Measurements from ENCODE around the gene TMEM187. TPM values are rescaled to one million over a fixed set of nuclear protein-coding genes. Genes with fewer than 3 reads are reported as not detected.

Gene TMEM187
- polyA plus RNA-seq, 3 donors = 5.8 to 6.1 (median 6.0) TPM

- DNase-seq (ENCODE audit: low read depth in 3 of 3, low spot score in 2 of 3) = no peak
Observed at GRCh38 chrX:154016366-154017076, 44.0 kb downstream of the TMEM187 start.

- DNase-seq (ENCODE audit: low read depth in 3 of 3, low spot score in 2 of 3) = no peak
Observed at GRCh38 chrX:154017766-154018517, 45.4 kb downstream of the TMEM187 start.

- no peak for DNase-seq (ENCODE audit: low read depth in 3 of 3, low spot score in 2 of 3)
Observed at GRCh38 chrX:154018518-154019060, 46.0 kb downstream of the TMEM187 start.

- DNase-seq (ENCODE audit: low read depth in 3 of 3, low spot score in 2 of 3) = no peak
Observed at GRCh38 chrX:154019061-154019621, 46.6 kb downstream of the TMEM187 start.

GRCh38 chrX:154019633-154020528, 47.3 kb downstream of the TMEM187 start, which contains the start of gene IRAK1:
TSS of gene IRAK1 (minus strand) at chrX:154019902. CDS start at chrX:154019812, 90 bp downstream.
- DNase-seq (ENCODE audit: low read depth in 3 of 3, low spot score in 2 of 3) = no peak

- DNase-seq (ENCODE audit: low read depth in 3 of 3, low spot score in 2 of 3) = no peak
Observed at GRCh38 chrX:154020536-154021115, 48.1 kb downstream of the TMEM187 start.

GRCh38 chrX:154021131-154021611, 48.6 kb downstream of the TMEM187 start:
- no peak for DNase-seq (ENCODE audit: low read depth in 3 of 3, low spot score in 2 of 3)

GRCh38 chrX:154022108-154022507, 49.6 kb downstream of the TMEM187 start:
- no peak for DNase-seq (ENCODE audit: low read depth in 3 of 3, low spot score in 2 of 3)

GRCh38 chrX:154023276-154024000, 50.9 kb downstream of the TMEM187 start:
- no peak for DNase-seq (ENCODE audit: low read depth in 3 of 3, low spot score in 2 of 3)

GRCh38 chrX:154024271-154024670, 51.7 kb downstream of the TMEM187 start:
- no peak for DNase-seq (ENCODE audit: low read depth in 3 of 3, low spot score in 2 of 3)

GRCh38 chrX:154025230-154025629, 52.7 kb downstream of the TMEM187 start:
- no peak for DNase-seq (ENCODE audit: low read depth in 3 of 3, low spot score in 2 of 3)

GRCh38 chrX:154026136-154027021, 53.8 kb downstream of the TMEM187 start:
- no peak for DNase-seq (ENCODE audit: low read depth in 3 of 3, low spot score in 2 of 3)

- DNase-seq (ENCODE audit: low read depth in 3 of 3, low spot score in 2 of 3) = no peak
Observed at GRCh38 chrX:154027022-154027402, 54.5 kb downstream of the TMEM187 start.

GRCh38 chrX:154027986-154028385, 55.4 kb downstream of the TMEM187 start:
- no peak for DNase-seq (ENCODE audit: low read depth in 3 of 3, low spot score in 2 of 3)

- DNase-seq (ENCODE audit: low read depth in 3 of 3, low spot score in 2 of 3) = no peak
Observed at GRCh38 chrX:154028502-154029184, 56.1 kb downstream of the TMEM187 start.

GRCh38 chrX:154029439-154029838, 56.9 kb downstream of the TMEM187 start:
- DNase-seq (ENCODE audit: low read depth in 3 of 3, low spot score in 2 of 3) = no peak

- no peak for DNase-seq (ENCODE audit: low read depth in 3 of 3, low spot score in 2 of 3)
Observed at GRCh38 chrX:154030266-154030665, 57.7 kb downstream of the TMEM187 start.
